SK-N-SH treated with all-trans-retinoic acid at 6 μM for 48 hours (cell line): ENCODE measurements around the gene SAMD11.

ENCODE experiments used
- CREB5 ChIP-seq: fragments of 250-450 bp; sonication (Bioruptor Pico); IDR thresholded peaks from 2 replicates; pipeline ENCODE4 v1.5.1; 2020; ENCODE audit warnings: low read depth, mild to moderate bottlenecking, moderate library complexity
- ESRRG ChIP-seq: fragments of 250-450 bp; sonication (Bioruptor Pico); IDR thresholded peaks from 2 replicates; pipeline ENCODE4 v1.6.1; 2021; ENCODE audit warnings: mild to moderate bottlenecking
- SNAI2 ChIP-seq: fragments of 250-450 bp; sonication (Bioruptor Pico); IDR thresholded peaks from 2 replicates; pipeline ENCODE4 v1.5.0; 2020; ENCODE audit warnings: mild to moderate bottlenecking, moderate library complexity
- ZNF70 ChIP-seq: fragments of 450-650 bp; formaldehyde crosslinking; IDR thresholded peaks from 2 replicates; pipeline ENCODE4 v1.5.0; 2020; ENCODE audit warnings: mild to moderate bottlenecking, moderate library complexity

DNA sequence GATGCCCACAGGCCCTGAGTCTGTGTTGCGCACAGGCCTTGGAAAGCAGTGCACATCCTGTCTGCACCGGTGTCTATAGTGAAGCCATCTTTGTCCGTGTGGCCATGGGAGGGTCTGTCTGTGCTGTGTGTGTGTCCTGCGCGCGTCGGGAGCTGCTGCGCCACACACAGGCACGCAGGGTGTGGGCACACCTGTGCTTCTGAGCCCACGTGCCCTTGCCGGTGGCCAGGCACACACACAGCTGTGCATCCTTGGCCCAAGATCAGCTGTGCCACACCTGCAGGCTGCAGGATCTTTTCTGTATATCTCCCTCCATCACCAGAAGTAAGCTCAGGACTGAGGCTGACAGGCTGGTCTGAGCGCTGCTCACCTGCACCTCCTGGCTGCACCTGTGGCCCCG lies 3.2 kb upstream of the SAMD11 start:
- no peak for TF ChIP-seq CREB5 (CRISPR knock-in tag)
- TF ChIP-seq SNAI2 (CRISPR knock-in tag): no peak
- no peak for TF ChIP-seq ESRRG (CRISPR knock-in tag)
- TF ChIP-seq ZNF70: no peak
